ENCODE measurements around the gene DLX1.
"Not testable (repeated sequence)": the region's sequence is repeated elsewhere in the genome, so short reads cannot be mapped to it uniquely, and the experiment has no call there.

Gene DLX1

DNA sequence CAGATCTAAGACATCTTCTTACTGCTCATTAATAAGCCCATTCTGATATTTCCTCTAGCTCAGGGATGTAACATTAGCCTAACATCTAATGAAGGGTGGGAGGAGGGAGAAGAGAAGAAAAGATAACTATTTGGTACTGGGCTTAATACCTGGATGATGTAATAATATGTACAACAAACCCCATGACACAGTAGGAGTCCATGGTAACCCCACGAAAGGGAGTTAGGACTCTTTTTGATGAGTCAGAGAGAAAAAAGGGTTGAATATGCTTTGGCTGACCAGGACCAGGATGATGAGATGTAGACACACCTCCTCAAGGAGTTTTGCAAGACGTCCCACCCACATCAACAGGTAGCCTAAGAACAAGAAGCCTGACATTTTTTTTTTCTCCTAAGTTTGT is 51.8 kb downstream of the DLX1 start:
- Histone ChIP-seq H3K9ac (ENCODE audit: low read length) (no peak overlapping the region), H3K27me3 (ENCODE audit: control insufficient read depth, insufficient read depth, low read length) (0 out of 2 replicates have a peak, but pooled peaks cover 3% of the 10 kb centered on the region), H3K4me1 (ENCODE audit: control insufficient read depth, insufficient read depth, low read length) (peaks cover 15% of the 10 kb centered on the region), H3K4me3 (ENCODE audit: low read depth, low read length) (no peak overlapping the region), H3K27ac (ENCODE audit: low read depth, low read length) (no peak overlapping the region), H3K36me3 (ENCODE audit: control insufficient read depth, insufficient read depth, low read length) (no peaks in the 10 kb centered on the region), H3K9me3 (ENCODE audit: control insufficient read depth, insufficient read depth, low read depth, low read length) (peaks cover 11% of the 10 kb centered on the region)

- Histone ChIP-seq H3K9me3 (ENCODE audit: control insufficient read depth, insufficient read depth, low read depth, low read length) (peaks cover 11% of the 10 kb centered on the region), H3K27me3 (ENCODE audit: control insufficient read depth, insufficient read depth, low read length) (0 out of 2 replicates have a peak, but pooled peaks cover 3% of the 10 kb centered on the region), H3K9ac (ENCODE audit: low read length) (no peak overlapping the region), H3K4me1 (ENCODE audit: control insufficient read depth, insufficient read depth, low read length) (peaks cover 7% of the 10 kb centered on the region), H3K4me3 (ENCODE audit: low read depth, low read length) (no peak overlapping the region), H3K36me3 (ENCODE audit: control insufficient read depth, insufficient read depth, low read length) (no peaks in the 10 kb centered on the region), H3K27ac (ENCODE audit: low read depth, low read length) (no peak overlapping the region)
Observed at GRCh38 chr2:172137943-172138342, 52.6 kb downstream of the DLX1 start.

GRCh38 chr2:172138727-172139126 is 53.4 kb downstream of the DLX1 start:
- not testable (repeated sequence) for H3K4me3 ChIP-seq (ENCODE audit: low read depth, low read length); H3K27ac ChIP-seq (ENCODE audit: low read depth, low read length); H3K36me3 ChIP-seq (ENCODE audit: control insufficient read depth, insufficient read depth, low read length); H3K27me3 ChIP-seq (ENCODE audit: control insufficient read depth, insufficient read depth, low read length); H3K9ac ChIP-seq (ENCODE audit: low read length); H3K4me1 ChIP-seq (ENCODE audit: control insufficient read depth, insufficient read depth, low read length)
- H3K9me3 ChIP-seq (ENCODE audit: control insufficient read depth, insufficient read depth, low read depth, low read length) = peaks cover 11% of the 10 kb centered on the region

Measured in HUES6 (cell line).